GM12878 (cell line): ENCODE data around the gene PXDC1.

ENCODE experiments used
- CTCF ChIP-seq, 3 experiments: IDR thresholded peaks in 2 of 3; conservative IDR thresholded peaks in 1 of 3; 2 replicates each; pipeline ENCODE4 v1.5.1; 2011; ENCODE audit warnings: low read depth in 3 of 3, low read length in 3 of 3, mild to moderate bottlenecking in 3 of 3, control low read depth in 2 of 3, moderate library complexity in 2 of 3, inconsistent platforms in 1 of 3, mixed read lengths in 1 of 3; ENCODE audit not compliant: control insufficient read depth in 2 of 3, insufficient read depth in 1 of 3; ENCODE audit errors: extremely low read depth in 1 of 3
- FOS ChIP-seq: IDR thresholded peaks from 3 replicates; pipeline ENCODE4 v1.6.1; 2011; ENCODE audit warnings: borderline replicate concordance; ENCODE audit not compliant: insufficient read length; ENCODE audit errors: extremely low read depth
- GABPA ChIP-seq: IDR thresholded peaks from 2 replicates; pipeline ENCODE4 v1.6.1; 2014; ENCODE audit warnings: antibody characterized with exemption, low read depth, mild to moderate bottlenecking, inconsistent platforms
- NFYB ChIP-seq: IDR thresholded peaks from 2 replicates; pipeline ENCODE4 v1.6.1; 2011; ENCODE audit warnings: low read depth, mild to moderate bottlenecking, low read length, improper control_type of control experiment, moderate library complexity; ENCODE audit not compliant: insufficient read depth
- POLR2A ChIP-seq: IDR thresholded peaks from 2 replicates; pipeline ENCODE4 v1.6.1; 2011; ENCODE audit warnings: low read depth, mild to moderate bottlenecking, low read length
- TCF12 ChIP-seq: IDR thresholded peaks from 2 replicates; pipeline ENCODE4 v1.6.1; 2011; ENCODE audit warnings: low read depth, mild to moderate bottlenecking, low read length
- USF1 ChIP-seq: IDR thresholded peaks from 2 replicates; pipeline ENCODE4 v1.6.1; 2011; ENCODE audit warnings: borderline replicate concordance, low read depth, mild to moderate bottlenecking, moderate library complexity, mixed read lengths, low read length; ENCODE audit not compliant: insufficient read depth; ENCODE audit errors: extremely low read length

GRCh38 chr6:3782876-3783832 lies 31.6 kb upstream of the PXDC1 start:
- no peak for TF ChIP-seq POLR2A
- no peak for TF ChIP-seq USF1
- no peak for TF ChIP-seq NFYB
- TF ChIP-seq FOS = no peak
- no peak for TF ChIP-seq GABPA
- no peak for TF ChIP-seq TCF12
- TF ChIP-seq CTCF (IDR thresholded peaks at IDR 0.05 in 2 of 3, conservative IDR thresholded peaks at IDR 0.05 in 1 of 3; ENCODE audit: control insufficient read depth in 2 of 3, extremely low read depth in 1 of 3, insufficient read depth in 1 of 3, low read depth in 3 of 3, low read length in 3 of 3) = no peak
